Raji (cell line): ENCODE data around the gene RASL11A.

Experiments
- POLR2A ChIP-seq: IDR thresholded peaks from 2 replicates; pipeline ENCODE4 v1.6.1; 2011; ENCODE audit warnings: low read depth, low read length, control low read depth; ENCODE audit not compliant: insufficient read depth

Gene RASL11A

DNA sequence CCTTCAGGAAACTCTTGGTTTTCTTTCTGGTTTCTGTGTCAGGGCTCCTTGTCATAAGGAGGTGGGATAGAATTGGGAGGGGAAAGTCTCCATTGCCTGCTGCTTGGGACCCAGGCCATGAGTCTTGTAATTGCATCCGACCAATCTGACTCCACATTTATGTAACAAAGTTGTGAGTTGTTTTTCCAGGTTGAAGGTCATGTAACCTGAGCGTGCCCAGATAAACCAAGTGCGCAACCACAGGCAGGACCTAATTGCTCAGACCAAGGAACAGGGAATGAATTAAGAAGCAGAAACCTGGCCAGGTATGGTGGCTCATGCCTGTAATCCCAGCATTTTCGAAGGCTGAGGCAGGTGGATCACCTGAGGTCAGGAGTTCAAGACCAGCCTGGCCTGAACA lies 17.8 kb downstream of the RASL11A start:
- TF ChIP-seq POLR2A = no peak

GRCh38 chr13:27289011-27289665 lies 18.5 kb downstream of the RASL11A start:
- no peak for TF ChIP-seq POLR2A

GRCh38 chr13:27290715-27291114 lies 20.1 kb downstream of the RASL11A start:
- TF ChIP-seq POLR2A = no peak

DNA sequence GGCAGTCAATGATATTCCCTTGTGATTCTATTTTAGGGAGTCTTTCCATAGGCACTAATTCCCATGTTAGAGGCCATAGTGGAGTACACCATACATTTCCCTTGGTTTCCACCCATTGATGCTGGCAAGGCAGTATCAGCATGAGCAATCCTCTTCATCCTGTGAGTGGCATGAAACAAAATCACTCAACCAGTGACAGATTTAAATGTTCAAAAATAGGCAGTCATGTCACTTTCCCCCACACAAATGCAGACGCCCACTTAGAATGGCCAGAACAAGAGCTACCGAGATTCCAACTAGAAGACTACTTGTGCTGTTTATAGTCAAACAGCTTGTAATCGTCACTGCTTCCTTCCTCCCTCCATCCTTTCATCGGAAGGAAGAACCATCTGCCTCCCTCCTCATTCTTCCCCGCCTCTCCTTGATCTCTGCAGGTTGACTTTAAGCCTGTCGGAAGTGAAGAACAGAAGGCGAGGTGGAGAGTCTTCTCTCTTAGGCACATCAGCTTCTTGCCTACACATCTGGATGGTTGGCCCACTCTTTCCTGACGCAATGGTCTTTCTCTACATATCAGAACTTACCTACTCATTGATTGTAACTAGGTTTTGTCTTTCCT lies 22.6 kb downstream of the RASL11A start:
- TF ChIP-seq POLR2A = no peak

GRCh38 chr13:27293873-27294515 lies 23.4 kb downstream of the RASL11A start:
- TF ChIP-seq POLR2A = no peak

- no peak for TF ChIP-seq POLR2A
Measured at GRCh38 chr13:27295096-27295495, 24.5 kb downstream of the RASL11A start.

- no peak for TF ChIP-seq POLR2A
Measured at GRCh38 chr13:27295660-27296059, 25.0 kb downstream of the RASL11A start.

- no peak for TF ChIP-seq POLR2A
Measured at GRCh38 chr13:27296496-27296895, 25.9 kb downstream of the RASL11A start.

DNA sequence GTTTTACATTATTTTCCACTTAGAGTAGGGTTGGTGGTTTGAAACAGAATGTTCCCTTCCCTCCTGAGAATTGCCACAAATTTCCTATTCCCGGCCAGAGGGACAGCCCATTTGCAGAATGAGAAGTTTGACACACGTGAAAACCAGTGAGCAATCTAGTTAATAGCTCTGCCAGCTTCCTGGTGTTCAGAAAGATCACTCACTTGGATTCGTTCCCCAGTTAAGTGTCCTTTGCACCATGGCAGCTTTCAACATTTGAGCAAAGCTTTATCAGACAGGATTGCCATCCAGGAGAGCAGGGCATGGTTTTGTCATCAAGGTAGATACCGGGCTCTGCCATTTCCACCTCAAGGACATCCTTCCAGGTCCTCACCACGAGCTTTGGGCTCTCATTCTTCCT lies 28.2 kb downstream of the RASL11A start:
- TF ChIP-seq POLR2A = no peak

DNA sequence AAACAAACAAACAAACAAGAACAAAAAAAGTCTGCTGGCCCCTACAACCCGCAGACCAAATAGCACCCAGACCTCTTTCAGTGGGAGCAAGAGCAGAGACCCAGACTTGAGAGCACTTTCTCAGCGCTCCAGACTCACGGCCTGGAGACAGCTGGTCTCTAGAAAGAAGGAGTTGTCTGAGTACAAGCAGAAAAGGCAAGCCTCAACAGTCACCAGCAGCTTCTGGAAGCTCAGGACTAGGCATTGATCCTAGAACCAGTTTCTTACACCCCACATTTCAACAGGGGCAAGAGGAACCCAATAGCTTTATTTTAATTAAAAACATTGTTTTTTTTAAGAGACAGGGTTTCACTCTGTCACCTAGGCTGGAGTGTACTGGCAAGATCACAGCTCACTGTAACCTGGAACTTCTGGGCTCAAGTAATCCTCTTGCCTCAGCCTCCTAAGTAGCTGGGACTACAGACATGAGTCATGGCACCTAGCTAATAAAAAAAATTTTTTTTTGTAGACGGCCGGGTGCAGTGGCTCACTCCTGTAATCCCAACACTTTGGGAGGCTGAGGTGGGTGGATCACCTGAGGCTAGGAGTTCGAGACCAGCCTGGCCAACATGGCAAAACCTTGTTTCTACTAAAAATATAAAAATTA lies 30.4 kb downstream of the RASL11A start:
- no peak for TF ChIP-seq POLR2A

GRCh38 chr13:27302643-27303262 lies 32.1 kb downstream of the RASL11A start:
- TF ChIP-seq POLR2A = no peak

GRCh38 chr13:27304099-27304498 lies 33.5 kb downstream of the RASL11A start:
- TF ChIP-seq POLR2A = no peak

DNA sequence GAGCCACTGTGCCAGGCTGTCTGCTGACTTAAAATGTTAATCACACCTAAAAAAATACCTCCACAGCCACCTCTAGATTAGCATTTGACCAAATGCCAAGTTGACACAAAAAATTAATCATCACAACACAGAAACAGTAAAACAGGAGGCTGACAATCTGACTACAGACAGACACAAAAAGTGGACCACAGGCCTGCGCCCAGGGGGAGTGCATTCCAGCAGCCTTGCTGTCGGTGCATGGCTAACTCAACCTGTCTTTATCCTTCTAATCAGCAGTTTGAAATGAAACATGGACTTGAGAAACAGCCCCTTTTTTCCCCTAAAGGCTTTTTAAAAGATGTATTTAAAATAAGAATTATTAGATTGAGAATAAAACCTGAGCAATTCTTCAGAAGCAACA lies 34.0 kb downstream of the RASL11A start:
- TF ChIP-seq POLR2A = no peak

DNA sequence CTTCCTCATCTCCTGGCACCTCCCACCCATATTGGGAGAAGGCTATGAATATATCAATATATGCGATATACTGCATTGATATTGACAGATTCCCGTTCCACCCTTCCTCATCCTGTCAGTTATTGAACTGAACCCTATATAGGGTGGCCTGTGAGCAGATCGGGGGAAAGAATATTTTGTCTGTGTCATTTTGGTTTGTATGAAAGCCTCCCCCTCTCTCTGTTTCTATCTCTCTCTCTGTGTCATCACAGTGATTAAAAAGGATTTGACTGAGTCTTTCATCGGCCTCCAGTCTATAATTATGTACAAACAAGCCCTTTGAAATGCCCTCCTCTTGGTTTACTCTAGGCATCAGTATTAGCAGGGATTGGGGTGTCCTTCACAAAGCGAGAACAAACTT lies 35.7 kb downstream of the RASL11A start:
- TF ChIP-seq POLR2A = no peak

DNA sequence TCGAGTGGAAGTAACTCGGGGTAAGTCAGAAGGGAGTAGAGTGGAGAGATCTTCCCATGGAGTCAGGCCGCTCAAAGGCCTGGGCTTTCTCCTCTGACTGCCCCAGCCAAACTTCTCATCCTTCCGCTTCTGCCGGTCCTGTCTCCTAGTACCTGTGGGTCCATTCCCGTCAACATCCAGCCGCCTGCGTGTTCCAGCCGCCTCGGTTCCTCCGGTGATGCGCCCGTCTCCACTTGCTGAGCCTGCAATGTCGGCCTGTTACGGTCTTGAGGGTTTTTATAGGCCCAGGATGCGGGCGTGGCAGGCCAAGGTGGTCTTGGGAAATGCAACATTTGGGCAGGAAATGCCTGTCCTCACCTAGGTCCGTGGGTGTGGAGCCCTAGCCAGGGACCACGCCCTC lies 38.3 kb downstream of the RASL11A start:
- no peak for TF ChIP-seq POLR2A
